Neural progenitor cell (in vitro differentiated cells): ENCODE data around the gene RAD51B. TPM values are rescaled to one million over a fixed set of nuclear protein-coding genes. Genes with fewer than 3 reads are reported as not detected.

Experiments
- DNase-seq: peaks from one replicate; pipeline ENCODE4 v3.0.0-alpha.2; 2016; ENCODE audit warnings: low spot score
- H2AFZ ChIP-seq: fragments of 200-600 bp; sonication (generic); replicated peaks from 2 replicates; pipeline ENCODE4 v1.6.1; 2016; ENCODE audit warnings: antibody characterized with exemption
- H3F3A ChIP-seq: fragments of 200-600 bp; sonication (generic); 2 replicates; pipeline ENCODE4 v1.6.1; 2016; ENCODE audit warnings: antibody characterized with exemption, low read depth
- H3K27ac ChIP-seq: fragments of 200-600 bp; sonication (generic); 2 replicates; pipeline ENCODE4 v1.5.1; 2016; ENCODE audit warnings: mild to moderate bottlenecking
- H3K27me3 ChIP-seq: fragments of 200-600 bp; sonication (generic); 2 replicates; pipeline ENCODE4 v1.6.1; 2016; ENCODE audit warnings: mild to moderate bottlenecking, moderate library complexity
- H3K36me3 ChIP-seq: fragments of 200-600 bp; sonication (generic); 2 replicates; pipeline ENCODE4 v1.5.1; 2016
- H3K4me1 ChIP-seq: fragments of 200-600 bp; sonication (generic); 2 replicates; pipeline ENCODE4 v1.6.1; 2016; ENCODE audit warnings: mixed run types
- H3K4me2 ChIP-seq: fragments of 200-600 bp; sonication (generic); 2 replicates; pipeline ENCODE4 v1.6.1; 2016
- H3K4me3 ChIP-seq: fragments of 200-600 bp; sonication (generic); 2 replicates; pipeline ENCODE4 v1.5.1; 2016
- H3K79me2 ChIP-seq: fragments of 200-600 bp; sonication (generic); 2 replicates; pipeline ENCODE4 v1.6.1; 2016; ENCODE audit warnings: low read depth
- H3K9ac ChIP-seq: fragments of 200-600 bp; sonication (generic); 2 replicates; pipeline ENCODE4 v1.6.1; 2016
- H3K9me3 ChIP-seq: fragments of 200-600 bp; sonication (generic); 2 replicates; pipeline ENCODE4 v1.5.1; 2016; ENCODE audit warnings: low read depth
- H4K20me1 ChIP-seq: fragments of 200-600 bp; sonication (generic); 2 replicates; pipeline ENCODE4 v1.6.1; 2016; ENCODE audit warnings: low read depth
- H3K27ac Mint-ChIP-seq: 3 replicates; pipeline ENCODE4 v1.8.0; 2021; ENCODE audit warnings: mixed read lengths
- H3K27me3 Mint-ChIP-seq: 2 replicates; pipeline ENCODE4 v1.8.0; 2022; ENCODE audit warnings: low read depth, mild to moderate bottlenecking, inconsistent platforms, moderate library complexity, mixed read lengths; ENCODE audit not compliant: insufficient read depth
- H3K36me3 Mint-ChIP-seq: 3 replicates; pipeline ENCODE4 v1.8.0; 2021; ENCODE audit warnings: mixed read lengths
- H3K4me1 Mint-ChIP-seq: 3 replicates; pipeline ENCODE4 v1.8.0; 2021; ENCODE audit warnings: mixed read lengths
- H3K4me3 Mint-ChIP-seq: 3 replicates; pipeline ENCODE4 v1.8.0; 2021; ENCODE audit warnings: mild to moderate bottlenecking, moderate library complexity, mixed read lengths
- H3K9me3 Mint-ChIP-seq: 3 replicates; pipeline ENCODE4 v1.8.0; 2020; ENCODE audit warnings: mixed read lengths
- CTCF ChIP-seq: fragments of 200-600 bp; sonication (generic); IDR thresholded peaks from 2 replicates; pipeline ENCODE4 v1.5.1; 2017; ENCODE audit warnings: antibody characterized with exemption, mild to moderate bottlenecking
- EZH2 ChIP-seq: fragments of 200-600 bp; sonication (generic); IDR thresholded peaks from 2 replicates; pipeline ENCODE4 v1.6.1; 2017; ENCODE audit warnings: antibody characterized with exemption, mild to moderate bottlenecking, moderate library complexity
- EZH2phosphoT487 ChIP-seq: fragments of 200-600 bp; sonication (generic); IDR thresholded peaks from 2 replicates; pipeline ENCODE4 v1.6.1; 2017; ENCODE audit warnings: antibody characterized with exemption
- total RNA-seq: library from RNA; depleted of rRNA; stranded (reverse); fragments of >200 nt; gene quantifications from 2 replicates; pipeline ENCODE4 v1.2.3, GENCODE V29; 2015; ENCODE audit warnings: low replicate concordance

RAD51B gene
- total RNA-seq, 1 donor from 2014 or later, result 50.5 TPM

DNA sequence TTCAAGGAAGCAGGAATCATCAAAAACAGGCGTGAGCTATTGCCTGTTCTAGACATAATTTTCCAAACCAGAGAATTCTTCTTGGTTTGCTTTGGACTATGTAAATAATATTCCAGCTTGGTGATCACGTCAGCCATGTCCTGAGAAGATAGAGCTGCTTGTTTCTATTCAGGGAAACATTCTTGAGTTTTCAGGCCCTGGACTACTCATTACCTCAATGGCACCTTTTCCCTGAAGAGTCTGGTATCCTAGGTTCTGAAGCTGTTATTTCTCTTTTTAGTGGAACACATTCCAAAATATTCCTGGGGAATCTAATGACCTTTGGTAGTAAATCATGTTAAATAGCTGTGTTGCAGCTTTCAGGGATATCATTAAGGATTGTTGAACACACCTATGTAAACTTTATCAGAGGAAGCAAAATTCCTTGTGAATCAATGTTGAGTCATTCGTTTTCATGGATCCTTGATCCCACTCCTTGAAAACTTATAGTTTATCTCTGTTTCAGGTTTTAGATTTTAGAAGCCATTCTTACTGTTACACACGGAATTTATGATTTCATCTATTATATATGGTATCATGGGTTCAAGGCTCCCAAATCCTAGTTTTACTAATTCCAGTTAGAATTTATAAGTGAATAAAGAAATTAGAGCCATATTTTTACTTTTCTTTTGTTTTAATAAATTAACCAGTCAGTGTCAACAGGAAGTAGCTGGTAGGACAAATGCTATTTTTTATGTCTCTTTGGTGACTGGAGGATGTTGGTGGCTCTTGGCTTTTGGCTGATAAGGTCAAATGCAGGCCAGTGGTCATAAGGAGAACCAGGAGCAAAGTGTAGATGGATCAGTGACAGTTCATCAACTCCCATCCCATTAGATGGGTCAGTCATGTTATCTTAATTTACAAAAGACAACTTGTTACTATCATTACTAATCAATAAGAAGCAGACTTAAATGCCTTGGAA is 593.2 kb downstream of the RAD51B start:
- Mint-ChIP-seq H3K36me3 (peaks cover 2% of the 10 kb centered on the region), H3K4me1 (peaks cover 56% of the 10 kb centered on the region), H3K27me3 (peaks cover 5% of the 10 kb centered on the region), H3K27ac (no peak overlapping the region), H3K9me3 (no peaks in the 10 kb centered on the region), H3K4me3 (no peak overlapping the region)
- Histone ChIP-seq H3K36me3 (no peaks in the 10 kb centered on the region), H3K4me1 (peaks cover 32% of the 10 kb centered on the region), H3K9ac (no peak overlapping the region), H3K27ac (no peak overlapping the region), H3K27me3 (no peaks in the 10 kb centered on the region), H3K4me2 (no peak overlapping the region), H2AFZ (no peak overlapping the region), H3F3A (peaks cover 13% of the 10 kb centered on the region), H3K79me2 (no peaks in the 10 kb centered on the region), H4K20me1 (no peaks in the 10 kb centered on the region), H3K4me3 (no peak overlapping the region), H3K9me3 (no peaks in the 10 kb centered on the region)
- DNase-seq, result no peak
- no peak for TF ChIP-seq EZH2phosphoT487
- no peak for TF ChIP-seq CTCF

DNA sequence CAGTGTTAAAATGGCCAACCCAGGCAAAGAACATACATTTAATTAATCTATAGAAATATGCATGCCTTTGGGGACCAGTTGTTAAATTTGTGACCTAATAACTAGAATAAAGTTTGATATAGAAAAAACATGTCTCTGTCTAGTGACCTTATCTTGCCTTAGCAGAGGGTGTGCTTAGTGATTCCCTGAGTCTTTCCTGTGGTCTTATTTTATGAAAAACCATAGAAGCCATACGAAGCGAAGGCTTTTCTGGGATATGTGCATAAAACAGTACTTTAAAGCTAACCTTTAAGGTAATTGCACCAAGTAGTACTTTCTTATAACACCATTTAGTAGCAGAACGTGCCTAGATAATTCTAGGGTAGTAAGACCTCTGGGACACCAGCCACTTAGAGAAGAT is 593.9 kb downstream of the RAD51B start:
- H2AFZ ChIP-seq, result no peak overlapping the region
- H3K4me3 Mint-ChIP-seq, result no peak overlapping the region
- H3K4me3 ChIP-seq, result no peak overlapping the region
- TF ChIP-seq CTCF, result no peak
- no peak for TF ChIP-seq EZH2
- no peak for TF ChIP-seq EZH2phosphoT487
- no peaks in the 10 kb centered on the region for H3K36me3 ChIP-seq
- no peaks in the 10 kb centered on the region for H4K20me1 ChIP-seq
- no peaks in the 10 kb centered on the region for H3K9me3 Mint-ChIP-seq
- no peaks in the 10 kb centered on the region for H3K27me3 ChIP-seq
- H3K36me3 Mint-ChIP-seq, result peaks cover 3% of the 10 kb centered on the region
- peaks cover 8% of the 10 kb centered on the region for H3F3A ChIP-seq
- H3K27ac Mint-ChIP-seq, result peak overlapping the region; percentile 89
- peaks cover 24% of the 10 kb centered on the region for H3K4me1 ChIP-seq
- H3K9ac ChIP-seq, result no peak overlapping the region
- no peaks in the 10 kb centered on the region for H3K79me2 ChIP-seq
- peaks cover 58% of the 10 kb centered on the region for H3K4me1 Mint-ChIP-seq
- H3K9me3 ChIP-seq, result no peaks in the 10 kb centered on the region
- no peak for DNase-seq
- H3K27ac ChIP-seq, result no peak overlapping the region
- H3K27me3 Mint-ChIP-seq, result peaks cover 5% of the 10 kb centered on the region
- no peak overlapping the region for H3K4me2 ChIP-seq

- TF ChIP-seq CTCF (no peak), EZH2 (no peak), EZH2phosphoT487 (no peak)
- no peaks in the 10 kb centered on the region for H3K27me3 ChIP-seq
- H3K27ac ChIP-seq, result no peak overlapping the region
- H2AFZ ChIP-seq, result no peak overlapping the region
- no peaks in the 10 kb centered on the region for H4K20me1 ChIP-seq
- no peaks in the 10 kb centered on the region for H3K9me3 ChIP-seq
- H3K9ac ChIP-seq, result no peak overlapping the region
- Mint-ChIP-seq H3K4me3 (no peak overlapping the region), H3K27ac (peak overlapping the region; percentile 89), H3K9me3 (no peaks in the 10 kb centered on the region), H3K4me1 (peaks cover 56% of the 10 kb centered on the region), H3K27me3 (peaks cover 5% of the 10 kb centered on the region), H3K36me3 (peaks cover 3% of the 10 kb centered on the region)
- no peak overlapping the region for H3K4me2 ChIP-seq
- H3K4me3 ChIP-seq, result no peak overlapping the region
- no peaks in the 10 kb centered on the region for H3K79me2 ChIP-seq
- peaks cover 8% of the 10 kb centered on the region for H3F3A ChIP-seq
- H3K36me3 ChIP-seq, result no peaks in the 10 kb centered on the region
- H3K4me1 ChIP-seq, result peaks cover 29% of the 10 kb centered on the region
- no peak for DNase-seq
These were observed 594.5 kb downstream of the RAD51B start for GRCh38 chr14:68414121-68414520.
